Ovary (tissue), 3 donors: ENCODE measurements around the gene LRRC3.

ENCODE experiments used
- CTCF ChIP-seq, 3 donors: fragments of 450-650 bp in 2 of 3; fragments of 200-600 bp in 1 of 3; IDR thresholded peaks; one replicate each; pipeline versions ENCODE4 v1.5.1 to v1.8.0; 2016 to 2022; ENCODE audit warnings: antibody characterized with exemption in 3 of 3, mild to moderate bottlenecking in 1 of 3
- EP300 ChIP-seq: sonication (generic); formaldehyde crosslinking; IDR thresholded peaks from one replicate; pipeline ENCODE4 v1.6.1; 2017; ENCODE audit warnings: antibody characterized with exemption
- POLR2A ChIP-seq: fragments of 450-650 bp; IDR thresholded peaks from one replicate; pipeline ENCODE4 v1.6.1; 2017; ENCODE audit warnings: antibody characterized with exemption, mild to moderate bottlenecking, moderate library complexity
- donor health status: DM: no; HTN: no; CAD: no.

- TF ChIP-seq CTCF (IDR thresholded peaks at IDR 0.05): no peak
- TF ChIP-seq POLR2A: no peak
- no peak for TF ChIP-seq EP300
Measured at GRCh38 chr21:44425307-44425894, 29.9 kb upstream of the LRRC3 start.
